ENCODE results near the gene PITPNC1.
"Not testable (repeated sequence)": the region's sequence is repeated elsewhere in the genome, so short reads cannot be mapped to it uniquely, and the experiment has no call there.

PITPNC1 gene

GRCh38 chr17:67376737-67377487 is at the start of gene PITPNC1:
Gene PITPNC1 (plus strand): TSS chr17:67377281.
- peak; percentile 65 for DNase-seq

GRCh38 chr17:67328026-67328425 is 49.1 kb upstream of the PITPNC1 start:
- no peak for DNase-seq

- DNase-seq, result not testable (repeated sequence)
These were observed 45.5 kb upstream of the PITPNC1 start for GRCh38 chr17:67331381-67332161.

GRCh38 chr17:67332162-67332508 is 44.9 kb upstream of the PITPNC1 start:
- not testable (repeated sequence) for DNase-seq

- DNase-seq, result no peak
These were observed 41.7 kb upstream of the PITPNC1 start for GRCh38 chr17:67335245-67335835.

GRCh38 chr17:67336859-67337258 is 40.2 kb upstream of the PITPNC1 start:
- DNase-seq, result no peak

GRCh38 chr17:67338353-67338752 is 38.7 kb upstream of the PITPNC1 start:
- not testable (repeated sequence) for DNase-seq

- DNase-seq, result no peak
These were observed 33.8 kb upstream of the PITPNC1 start for GRCh38 chr17:67343237-67343636.

- DNase-seq, result no peak
These were observed 29.3 kb upstream of the PITPNC1 start for GRCh38 chr17:67347826-67348225.

- no peak for DNase-seq
These were observed 27.7 kb upstream of the PITPNC1 start for GRCh38 chr17:67349420-67349819.

- no peak for DNase-seq
These were observed 23.9 kb upstream of the PITPNC1 start for GRCh38 chr17:67353161-67353560.

- DNase-seq, result no peak
These were observed 23.0 kb upstream of the PITPNC1 start for GRCh38 chr17:67353929-67354574.

GRCh38 chr17:67358612-67359011 is 18.5 kb upstream of the PITPNC1 start:
- DNase-seq, result no peak

GRCh38 chr17:67359960-67360791 is 16.9 kb upstream of the PITPNC1 start:
- no peak for DNase-seq

- no peak for DNase-seq
These were observed 16.2 kb upstream of the PITPNC1 start for GRCh38 chr17:67360880-67361279.

- DNase-seq, result no peak
These were observed 14.9 kb upstream of the PITPNC1 start for GRCh38 chr17:67362173-67362572.

GRCh38 chr17:67364847-67365737 is 12.0 kb upstream of the PITPNC1 start:
- DNase-seq, result no peak

- DNase-seq, result no peak
These were observed 11.3 kb upstream of the PITPNC1 start for GRCh38 chr17:67365738-67366192.

- DNase-seq, result peak; percentile 89
These were observed 10.6 kb upstream of the PITPNC1 start, which contains the start of gene PSMD12 for GRCh38 chr17:67366193-67367157. Gene PSMD12 (minus strand): TSS chr17:67366577. CDS start chr17:67366519, 58 bp downstream.

GRCh38 chr17:67369676-67370075 is 7.4 kb upstream of the PITPNC1 start:
- DNase-seq, result no peak

Data from NCI-H1092 (cell line).